Astrocyte of the spinal cord (primary cell): ENCODE data around the gene RUNX2.

Source experiments
- DNase-seq: peaks from one replicate; pipeline ENCODE4 v3.0.0; 2011; ENCODE audit warnings: low read depth, low spot score
- H3K4me3 ChIP-seq: 2 replicates; pipeline ENCODE4 v1.5.1; 2011; ENCODE audit warnings: low read depth, mild to moderate bottlenecking, low read length, moderate library complexity
- CTCF ChIP-seq: IDR thresholded peaks from 2 replicates; pipeline ENCODE4 v1.5.1; 2012; ENCODE audit warnings: low read depth, mild to moderate bottlenecking, low read length, inconsistent platforms
- in situ Hi-C: cut with HindIII; loops from 2 replicates; pipeline ENCODE4 v1.10.0; 2017; ENCODE audit warnings: low sequenced_read_pairs

The RUNX2 gene

GRCh38 chr6:45350186-45350710 lies 22.1 kb downstream of the RUNX2 start:
- TF ChIP-seq CTCF = no peak
- no peak for DNase-seq
- in situ Hi-C loops = no loop called here
- H3K4me3 ChIP-seq = no peak overlapping the region

- no peak for TF ChIP-seq CTCF
- no peak for DNase-seq
- in situ Hi-C loops = no loop called here
- H3K4me3 ChIP-seq = no peak overlapping the region
Observed at GRCh38 chr6:45351076-45351475, 22.9 kb downstream of the RUNX2 start.

- in situ Hi-C loops = no loop called here
- no peak for DNase-seq
- no peak for TF ChIP-seq CTCF
- H3K4me3 ChIP-seq = no peak overlapping the region
Observed at GRCh38 chr6:45351667-45352066, 23.5 kb downstream of the RUNX2 start.

GRCh38 chr6:45353654-45354053 lies 25.5 kb downstream of the RUNX2 start:
- H3K4me3 ChIP-seq = no peak overlapping the region
- TF ChIP-seq CTCF = no peak
- in situ Hi-C loops = no loop called here
- DNase-seq = no peak

- no peak for TF ChIP-seq CTCF
- in situ Hi-C loops = no loop called here
- no peak for DNase-seq
- no peak overlapping the region for H3K4me3 ChIP-seq
Observed at GRCh38 chr6:45364466-45364865, 36.3 kb downstream of the RUNX2 start.

- in situ Hi-C loops = no loop called here
- no peak for TF ChIP-seq CTCF
- H3K4me3 ChIP-seq = no peak overlapping the region
- no peak for DNase-seq
Observed at GRCh38 chr6:45365036-45365435, 36.9 kb downstream of the RUNX2 start.

- DNase-seq = no peak
- no peak for TF ChIP-seq CTCF
- H3K4me3 ChIP-seq = no peak overlapping the region
- in situ Hi-C loops = no loop called here
Observed at GRCh38 chr6:45366534-45366933, 38.4 kb downstream of the RUNX2 start.
